ENCODE results near the gene METTL8. TPM values are rescaled to one million over a fixed set of nuclear protein-coding genes. Genes with fewer than 3 reads are reported as not detected.

METTL8 gene
- total RNA-seq, 1 experiment from 2014 or later = 59.1 TPM

- no peak for TF ChIP-seq NFE2L1 (CRISPR knock-in tag; IDR thresholded peaks at IDR 0.05)
- TF ChIP-seq, protein P1, sequence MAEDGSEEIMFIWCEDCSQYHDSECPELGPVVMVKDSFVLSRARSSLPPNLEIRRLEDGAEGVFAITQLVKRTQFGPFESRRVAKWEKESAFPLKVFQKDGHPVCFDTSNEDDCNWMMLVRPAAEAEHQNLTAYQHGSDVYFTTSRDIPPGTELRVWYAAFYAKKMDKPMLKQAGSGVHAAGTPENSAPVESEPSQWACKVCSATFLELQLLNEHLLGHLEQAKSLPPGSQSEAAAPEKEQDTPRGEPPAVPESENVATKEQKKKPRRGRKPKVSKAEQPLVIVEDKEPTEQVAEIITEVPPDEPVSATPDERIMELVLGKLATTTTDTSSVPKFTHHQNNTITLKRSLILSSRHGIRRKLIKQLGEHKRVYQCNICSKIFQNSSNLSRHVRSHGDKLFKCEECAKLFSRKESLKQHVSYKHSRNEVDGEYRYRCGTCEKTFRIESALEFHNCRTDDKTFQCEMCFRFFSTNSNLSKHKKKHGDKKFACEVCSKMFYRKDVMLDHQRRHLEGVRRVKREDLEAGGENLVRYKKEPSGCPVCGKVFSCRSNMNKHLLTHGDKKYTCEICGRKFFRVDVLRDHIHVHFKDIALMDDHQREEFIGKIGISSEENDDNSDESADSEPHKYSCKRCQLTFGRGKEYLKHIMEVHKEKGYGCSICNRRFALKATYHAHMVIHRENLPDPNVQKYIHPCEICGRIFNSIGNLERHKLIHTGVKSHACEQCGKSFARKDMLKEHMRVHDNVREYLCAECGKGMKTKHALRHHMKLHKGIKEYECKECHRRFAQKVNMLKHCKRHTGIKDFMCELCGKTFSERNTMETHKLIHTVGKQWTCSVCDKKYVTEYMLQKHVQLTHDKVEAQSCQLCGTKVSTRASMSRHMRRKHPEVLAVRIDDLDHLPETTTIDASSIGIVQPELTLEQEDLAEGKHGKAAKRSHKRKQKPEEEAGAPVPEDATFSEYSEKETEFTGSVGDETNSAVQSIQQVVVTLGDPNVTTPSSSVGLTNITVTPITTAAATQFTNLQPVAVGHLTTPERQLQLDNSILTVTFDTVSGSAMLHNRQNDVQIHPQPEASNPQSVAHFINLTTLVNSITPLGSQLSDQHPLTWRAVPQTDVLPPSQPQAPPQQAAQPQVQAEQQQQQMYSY (CRISPR knock-in tag; IDR thresholded peaks at IDR 0.05) = no peak
Observed at GRCh38 chr2:171287611-171288010, 146.2 kb downstream of the METTL8 start (continued).

DNA sequence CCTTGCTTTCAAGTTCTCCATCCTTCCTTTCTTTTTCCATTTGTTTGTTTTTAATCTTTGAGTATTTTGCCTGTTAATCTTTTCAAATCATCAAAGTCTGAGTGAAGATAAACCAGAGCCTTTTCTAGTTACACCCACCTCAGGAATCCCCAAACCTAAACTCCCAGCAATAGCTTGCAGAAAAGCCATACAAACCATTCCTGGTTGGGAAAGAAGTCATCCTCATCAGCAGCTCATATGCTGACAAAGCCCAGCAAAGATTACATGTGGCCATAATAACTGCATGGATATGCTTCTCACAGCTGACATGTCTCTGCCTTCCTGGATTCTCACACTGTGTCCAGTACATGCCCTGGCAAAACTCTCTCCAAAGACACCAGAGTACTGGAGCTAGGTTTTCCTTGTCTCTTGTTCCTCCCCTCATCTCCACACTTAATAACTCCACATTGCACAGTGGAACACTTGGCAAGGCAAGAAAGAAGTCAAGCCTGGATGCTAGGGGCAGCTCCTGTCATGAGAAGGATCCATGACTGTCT lies 146.7 kb downstream of the METTL8 start:
- CTCF ChIA-PET = no interaction called here
- H3K4me1 Mint-ChIP-seq = peaks cover 19% of the 10 kb centered on the region

DNA sequence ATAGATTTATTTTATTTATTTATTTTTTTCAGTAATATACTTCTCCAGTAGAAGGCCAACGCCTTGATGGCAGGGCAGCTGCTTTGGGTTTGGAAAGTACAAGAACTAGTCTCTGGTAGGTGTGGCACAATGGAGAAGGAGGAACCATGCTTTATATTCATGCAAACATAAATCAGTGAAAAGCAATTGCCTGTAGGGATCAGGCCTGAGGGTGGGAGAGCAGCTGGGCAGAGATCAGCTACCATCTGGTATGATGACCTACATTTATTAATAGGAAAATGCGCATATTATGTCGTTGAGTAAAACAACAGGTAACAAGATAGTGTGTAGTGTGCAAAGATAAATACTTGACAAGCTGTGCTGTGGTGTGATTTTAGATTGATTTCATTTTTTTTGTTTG lies 152.7 kb downstream of the METTL8 start:
- TF ChIP-seq ELF4 (CRISPR knock-in tag; IDR thresholded peaks at IDR 0.05; ENCODE audit: low read depth) (no peak), KAT7 (CRISPR knock-in tag; IDR thresholded peaks at IDR 0.05; ENCODE audit: borderline replicate concordance) (no peak), USF2 (CRISPR knock-in tag; IDR thresholded peaks at IDR 0.05) (no peak), TCF7 (CRISPR knock-in tag; IDR thresholded peaks at IDR 0.05; ENCODE audit: low read depth) (no peak), RELA (CRISPR knock-in tag; IDR thresholded peaks at IDR 0.05; ENCODE audit: borderline replicate concordance) (no peak), ETV6 (CRISPR knock-in tag; IDR thresholded peaks at IDR 0.05) (no peak), NFYB (CRISPR knock-in tag; conservative IDR thresholded peaks at IDR 0.05; ENCODE audit: low read depth) (no peak)
- peaks cover 10% of the 10 kb centered on the region for H3K9me3 Mint-ChIP-seq
- CTCF ChIA-PET = interaction anchor here (1.1 kb wide), 1 partner anchor 12 kb away, joined by 3 read pairs; no protein-coding TSS in a partner anchor
- ATAC-seq (no peak), DNase-seq (ENCODE audit: low spot score) (no peak)
- no peak overlapping the region; the same call in 1 of the 2 replicates for H3K27ac Mint-ChIP-seq
- H3K36me3 Mint-ChIP-seq = no peaks in the 10 kb centered on the region; the same call in 1 of the 2 replicates
- H3K4me1 Mint-ChIP-seq = peaks cover 28% of the 10 kb centered on the region
- no peak overlapping the region for H3K4me3 Mint-ChIP-seq
- POLR2A ChIA-PET = no interaction called here
- H3K27me3 Mint-ChIP-seq (ENCODE audit: low read depth) = no peaks in the 10 kb centered on the region

More for the DNA sequence above, 146.7 kb downstream of the METTL8 start:
- H3K9me3 Mint-ChIP-seq = peaks cover 3% of the 10 kb centered on the region; the same call in 1 of the 2 replicates
- POLR2A ChIA-PET = no interaction called here
- H3K36me3 Mint-ChIP-seq = no peaks in the 10 kb centered on the region
- DNase-seq (ENCODE audit: low spot score) = no peak
- no peak overlapping the region; the same call in 1 of the 2 replicates for H3K27ac Mint-ChIP-seq
- no peak overlapping the region for H3K4me3 Mint-ChIP-seq
- no peaks in the 10 kb centered on the region for H3K27me3 Mint-ChIP-seq (ENCODE audit: low read depth)
- ATAC-seq = no peak
- TF ChIP-seq ZNF416 (CRISPR knock-in tag; IDR thresholded peaks at IDR 0.05) (no peak), ETV6 (CRISPR knock-in tag; IDR thresholded peaks at IDR 0.05) (no peak), ZNF121 (CRISPR knock-in tag; IDR thresholded peaks at IDR 0.05) (no peak), NFYB (CRISPR knock-in tag; conservative IDR thresholded peaks at IDR 0.05; ENCODE audit: low read depth) (no peak), MYBL2 (CRISPR knock-in tag; IDR thresholded peaks at IDR 0.05) (no peak), AR (CRISPR knock-in tag; IDR thresholded peaks at IDR 0.05) (no peak), OVOL2 (CRISPR knock-in tag; IDR thresholded peaks at IDR 0.05; ENCODE audit: borderline replicate concordance) (no peak), ZNF423 (CRISPR knock-in tag; IDR thresholded peaks at IDR 0.05) (no peak), SOX15 (CRISPR knock-in tag; IDR thresholded peaks at IDR 0.05) (no peak), GABPB1 (CRISPR knock-in tag; IDR thresholded peaks at IDR 0.05) (no peak), JUN (CRISPR knock-in tag; IDR thresholded peaks at IDR 0.05) (no peak)
- TF ChIP-seq, protein P2, sequence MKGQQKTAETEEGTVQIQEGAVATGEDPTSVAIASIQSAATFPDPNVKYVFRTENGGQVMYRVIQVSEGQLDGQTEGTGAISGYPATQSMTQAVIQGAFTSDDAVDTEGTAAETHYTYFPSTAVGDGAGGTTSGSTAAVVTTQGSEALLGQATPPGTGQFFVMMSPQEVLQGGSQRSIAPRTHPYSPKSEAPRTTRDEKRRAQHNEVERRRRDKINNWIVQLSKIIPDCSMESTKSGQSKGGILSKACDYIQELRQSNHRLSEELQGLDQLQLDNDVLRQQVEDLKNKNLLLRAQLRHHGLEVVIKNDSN (CRISPR knock-in tag; IDR thresholded peaks at IDR 0.05) = no peak
- TF ChIP-seq, protein P3, sequence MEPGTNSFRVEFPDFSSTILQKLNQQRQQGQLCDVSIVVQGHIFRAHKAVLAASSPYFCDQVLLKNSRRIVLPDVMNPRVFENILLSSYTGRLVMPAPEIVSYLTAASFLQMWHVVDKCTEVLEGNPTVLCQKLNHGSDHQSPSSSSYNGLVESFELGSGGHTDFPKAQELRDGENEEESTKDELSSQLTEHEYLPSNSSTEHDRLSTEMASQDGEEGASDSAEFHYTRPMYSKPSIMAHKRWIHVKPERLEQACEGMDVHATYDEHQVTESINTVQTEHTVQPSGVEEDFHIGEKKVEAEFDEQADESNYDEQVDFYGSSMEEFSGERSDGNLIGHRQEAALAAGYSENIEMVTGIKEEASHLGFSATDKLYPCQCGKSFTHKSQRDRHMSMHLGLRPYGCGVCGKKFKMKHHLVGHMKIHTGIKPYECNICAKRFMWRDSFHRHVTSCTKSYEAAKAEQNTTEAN (CRISPR knock-in tag; IDR thresholded peaks at IDR 0.05) = no peak

Data from WTC11 (cell line).